ENCODE data around the gene TNP1. TPM values are rescaled to one million over a fixed set of nuclear protein-coding genes. Genes with fewer than 3 reads are reported as not detected.
A peak's percentile ranks its signal among the peaks of the same experiment; 100 is the strongest.

Gene TNP1
- total RNA-seq, 4 donors from 2014 or later, result not detected

GRCh38 chr2:216885117-216885553 lies 25.3 kb upstream of the TNP1 start:
- no peak for TF ChIP-seq CTCF (IDR thresholded peaks at IDR 0.05 in 4 of 5, conservative IDR thresholded peaks at IDR 0.05 in 1 of 5)
- no peak for TF ChIP-seq POLR2A (IDR thresholded peaks at IDR 0.05)
- Histone ChIP-seq H3K27ac (peak overlapping the region; percentile 87 to 95 (median 90)), H3K9me3 (no peaks in the 10 kb centered on the region), H3K27me3 (no peaks in the 10 kb centered on the region), H3K36me3 (no peaks in the 10 kb centered on the region), H3K4me1 (peaks cover 88 to 92% of the 10 kb centered on the region in 2 donors), H3K4me3 (no peak overlapping the region)
- in situ Hi-C loops (cut with MboI; ENCODE audit: low sequenced_read_pairs in 4 of 4), result loop anchor here (5.0 to 25.0 kb wide), 6 partner anchors 70 to 203 kb away; partner anchors contain the start of gene IGFBP5 (in 2 of the 4)
- intact Hi-C loops (cut with DNase I; ENCODE audit: low total_unique reads), result loop anchor here (5.0 to 10.0 kb wide), 2 partner anchors 203 to 1400 kb away; no protein-coding TSS in a partner anchor
- DNase-seq, result peak in 1 of 2 donors; percentile 36
- no peak for ATAC-seq

DNA sequence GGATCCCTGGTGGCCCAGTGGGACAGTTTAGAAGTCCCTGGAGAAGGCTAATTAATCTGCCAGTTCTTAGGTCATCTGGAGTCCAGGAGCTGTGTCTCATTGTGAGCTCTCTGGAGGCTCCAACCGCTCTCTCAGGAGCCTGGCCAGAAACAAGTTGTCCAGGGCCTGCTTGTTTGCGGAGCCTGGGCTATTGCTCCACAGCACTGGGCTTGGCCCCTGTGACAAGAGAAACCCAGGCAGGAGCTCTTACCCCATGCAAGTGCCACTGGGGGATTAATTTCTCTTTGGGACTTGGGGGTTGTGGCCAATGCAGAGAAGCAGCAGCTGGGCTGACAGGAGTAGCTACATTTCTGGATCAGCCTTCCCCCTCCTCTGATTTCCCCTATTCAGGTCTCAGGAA lies 24.5 kb upstream of the TNP1 start:
- peak; percentile 25 to 45 for ATAC-seq
- intact Hi-C loops (cut with DNase I; ENCODE audit: low total_unique reads), result loop anchor here (5.0 to 10.0 kb wide), 2 partner anchors 1018 to 1400 kb away; no protein-coding TSS in a partner anchor
- H3K4me1 ChIP-seq, result peaks cover 88 to 92% of the 10 kb centered on the region in 2 donors
- no peaks in the 10 kb centered on the region for H3K9me3 ChIP-seq
- no peak overlapping the region for H3K4me3 ChIP-seq
- no peaks in the 10 kb centered on the region for H3K27me3 ChIP-seq
- peak; percentile 80 to 93 for DNase-seq
- in situ Hi-C loops (cut with MboI; ENCODE audit: low sequenced_read_pairs in 4 of 4), result loop anchor here in 3 of 4 donors (10.0 to 25.0 kb wide), 3 partner anchors 70 to 197 kb away; partner anchors contain the start of gene IGFBP5 (in 2 of the 3)
- H3K36me3 ChIP-seq, result no peaks in the 10 kb centered on the region
- peak overlapping the region; percentile 87 to 95 (median 90) for H3K27ac ChIP-seq
- TF ChIP-seq POLR2A (IDR thresholded peaks at IDR 0.05), result peak; percentile 55 to 57
- no peak for TF ChIP-seq CTCF (IDR thresholded peaks at IDR 0.05 in 4 of 5, conservative IDR thresholded peaks at IDR 0.05 in 1 of 5)

DNA sequence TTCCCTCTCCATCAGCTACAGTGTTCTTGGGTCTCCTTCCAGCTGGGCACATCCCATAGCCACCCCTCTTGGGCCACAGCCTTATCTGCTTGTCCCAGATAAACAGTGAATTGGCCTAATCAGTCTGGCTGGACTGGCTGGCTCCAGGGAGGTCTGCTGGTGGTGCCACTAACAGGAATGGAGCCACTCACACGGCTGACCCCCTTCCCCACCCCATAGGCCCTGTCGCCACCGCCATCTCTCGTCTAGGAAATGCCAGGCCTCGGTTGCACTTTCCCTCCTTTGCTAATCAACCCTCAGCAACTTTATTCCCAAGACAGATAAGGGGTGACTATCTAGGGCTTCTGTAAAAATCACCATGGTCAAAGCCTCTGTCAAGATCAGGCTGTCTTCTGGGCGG lies 23.0 kb upstream of the TNP1 start:
- in situ Hi-C loops (cut with MboI; ENCODE audit: low sequenced_read_pairs in 4 of 4), result loop anchor here in 3 of 4 donors (10.0 to 25.0 kb wide), 3 partner anchors 68 to 196 kb away; partner anchors contain the start of gene IGFBP5 (in 2 of the 3)
- ATAC-seq, result no peak
- DNase-seq, result no peak

DNA sequence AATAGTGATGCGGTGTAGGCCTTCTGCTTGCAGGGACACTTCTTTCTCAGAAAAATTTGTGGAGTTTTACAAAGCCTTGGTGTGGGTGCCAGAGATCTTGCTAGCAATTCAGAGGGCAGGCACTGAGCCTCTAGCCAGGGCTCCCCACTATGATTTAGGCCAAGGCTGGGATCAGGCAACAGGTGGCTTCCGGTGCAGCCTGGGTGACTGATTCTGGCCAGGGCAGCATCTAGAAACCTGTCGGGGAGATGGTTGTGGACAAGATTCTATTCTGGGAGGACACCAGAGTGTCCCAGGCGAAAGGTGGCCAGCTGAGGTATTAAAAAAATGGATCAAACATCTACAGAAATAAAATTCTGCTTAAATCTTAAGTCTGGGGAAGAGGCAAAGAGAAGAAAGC lies 21.5 kb upstream of the TNP1 start:
- Histone ChIP-seq H3K4me3 (no peak overlapping the region), H3K9me3 (no peaks in the 10 kb centered on the region), H3K36me3 (no peaks in the 10 kb centered on the region), H3K27ac (peak overlapping the region; percentile 88 to 95 (median 90)), H3K4me1 (peaks cover 81 to 92% of the 10 kb centered on the region in 2 donors), H3K27me3 (no peaks in the 10 kb centered on the region)
- TF ChIP-seq POLR2A (IDR thresholded peaks at IDR 0.05) (no peak), CTCF (IDR thresholded peaks at IDR 0.05 in 4 of 5, conservative IDR thresholded peaks at IDR 0.05 in 1 of 5) (no peak)
- intact Hi-C loops (cut with DNase I; ENCODE audit: low total_unique reads) (loop anchor here (2.0 to 10.0 kb wide), 4 partner anchors 53 to 1403 kb away; no protein-coding TSS in a partner anchor), in situ Hi-C loops (cut with MboI; ENCODE audit: low sequenced_read_pairs in 4 of 4) (loop anchor here in 3 of 4 donors (10.0 to 25.0 kb wide), 3 partner anchors 67 to 194 kb away; partner anchors contain the start of gene IGFBP5 (in 2 of the 3))
- ATAC-seq (peak; percentile 44 to 50), DNase-seq (peak; percentile 66 to 76)

More for the DNA sequence above, 23.0 kb upstream of the TNP1 start:
- no peaks in the 10 kb centered on the region for H3K36me3 ChIP-seq
- H3K4me3 ChIP-seq, result no peak overlapping the region
- H3K27ac ChIP-seq, result peak overlapping the region; percentile 88 to 95 (median 90)
- intact Hi-C loops (cut with DNase I; ENCODE audit: low total_unique reads), result loop anchor here (5.0 to 10.0 kb wide), 2 partner anchors 1019 to 1402 kb away; no protein-coding TSS in a partner anchor
- H3K27me3 ChIP-seq, result no peaks in the 10 kb centered on the region
- peaks cover 88 to 96% of the 10 kb centered on the region in 2 donors for H3K4me1 ChIP-seq
- no peak for TF ChIP-seq CTCF (IDR thresholded peaks at IDR 0.05 in 4 of 5, conservative IDR thresholded peaks at IDR 0.05 in 1 of 5)
- no peak for TF ChIP-seq POLR2A (IDR thresholded peaks at IDR 0.05)
- no peaks in the 10 kb centered on the region for H3K9me3 ChIP-seq
